CD14-positive monocyte (primary cell): ENCODE data around the gene CAB39L. TPM values are rescaled to one million over a fixed set of nuclear protein-coding genes. Genes with fewer than 3 reads are reported as not detected.
"Not testable (repeated sequence)": the region's sequence is repeated elsewhere in the genome, so short reads cannot be mapped to it uniquely, and the experiment has no call there.

ENCODE experiments used
- DNase-seq, 3 donors: peaks; one replicate each; pipeline ENCODE4 v3.0.0-alpha.2; 2011 to 2022
- H2AFZ ChIP-seq: 2 replicates; pipeline ENCODE4 v1.6.0; 2012; ENCODE audit warnings: mild to moderate bottlenecking, low read depth, low read length, inconsistent platforms; ENCODE audit not compliant: insufficient read depth, poor library complexity, severe bottlenecking
- H3K27ac ChIP-seq, 2 donors: 1 replicate in 1 of 2; 2 replicates in 1 of 2; pipeline ENCODE4 v1.5.1; 2012 to 2013; ENCODE audit warnings: low read length in 2 of 2, control low read depth in 1 of 2, inconsistent platforms in 1 of 2, low read depth in 1 of 2, mild to moderate bottlenecking in 1 of 2
- H3K27me3 ChIP-seq, 2 donors: one replicate each; pipeline versions ENCODE4 v1.6.0 to v1.6.1; 2011 to 2013; ENCODE audit warnings: low read length in 2 of 2; ENCODE audit not compliant: control insufficient read depth in 2 of 2, insufficient read depth in 2 of 2
- H3K36me3 ChIP-seq, 2 donors: replicated peaks in 1 of 2; 1 replicate in 1 of 2; 2 replicates in 1 of 2; pipeline versions ENCODE4 v1.5.1 to v1.6.1; 2012 to 2013; ENCODE audit warnings: low read length in 2 of 2, control low read depth in 1 of 2, inconsistent platforms in 1 of 2, mild to moderate bottlenecking in 1 of 2; ENCODE audit not compliant: insufficient read depth in 2 of 2, control insufficient read depth in 1 of 2
- H3K4me1 ChIP-seq, 2 donors: 1 replicate in 1 of 2; 2 replicates in 1 of 2; pipeline versions ENCODE4 v1.5.1 to v1.6.1; 2012 to 2013; ENCODE audit warnings: low read length in 2 of 2, control low read depth in 1 of 2, inconsistent platforms in 1 of 2, mild to moderate bottlenecking in 1 of 2, moderate library complexity in 1 of 2; ENCODE audit not compliant: insufficient read depth in 2 of 2, control insufficient read depth in 1 of 2
- H3K4me2 ChIP-seq: replicated peaks from 2 replicates; pipeline ENCODE3; 2012; ENCODE audit warnings: low read length, moderate library complexity, mild to moderate bottlenecking; ENCODE audit not compliant: poor library complexity, severe bottlenecking; ENCODE audit errors: extremely low read depth
- H3K4me3 ChIP-seq, 3 experiments: fragments of 200-600 bp in 1 of 3; sonication (generic) in 1 of 3; replicated peaks in 1 of 3; 1 replicate in 2 of 3; 2 replicates in 1 of 3; pipeline ENCODE4 v1.5.1; 2011 to 2013; ENCODE audit warnings: low read length in 3 of 3, mild to moderate bottlenecking in 3 of 3, control low read depth in 2 of 3, low read depth in 2 of 3, inconsistent platforms in 1 of 3, moderate library complexity in 1 of 3
- H3K79me2 ChIP-seq: 2 replicates; pipeline ENCODE4 v1.6.0; 2012; ENCODE audit warnings: mild to moderate bottlenecking, control low read depth, inconsistent platforms, low read length, moderate library complexity; ENCODE audit not compliant: insufficient read depth
- H3K9ac ChIP-seq: 2 replicates; pipeline ENCODE4 v1.6.0; 2017; ENCODE audit warnings: low read length, mild to moderate bottlenecking; ENCODE audit not compliant: insufficient read depth, poor library complexity, severe bottlenecking
- H3K9me3 ChIP-seq, 2 donors: replicated peaks in 1 of 2; 1 replicate in 1 of 2; 2 replicates in 1 of 2; pipeline versions ENCODE4 v1.5.1 to v1.6.1; 2012 to 2013; ENCODE audit warnings: low read length in 2 of 2, control low read depth in 1 of 2; ENCODE audit not compliant: control insufficient read depth in 1 of 2, insufficient read depth in 1 of 2
- H4K20me1 ChIP-seq: 2 replicates; pipeline ENCODE4 v1.6.0; 2012; ENCODE audit warnings: mild to moderate bottlenecking, low read length, control low read depth, moderate library complexity; ENCODE audit not compliant: insufficient read depth
- H3K27ac Mint-ChIP-seq, 7 donors: one replicate each; pipeline ENCODE4 v1.8.0; 2020; ENCODE audit warnings: mild to moderate bottlenecking in 7 of 7, mixed read lengths in 7 of 7, moderate library complexity in 6 of 7, inconsistent platforms in 2 of 7
- H3K27me3 Mint-ChIP-seq, 3 donors: one replicate each; pipeline ENCODE4 v1.8.0; 2021 to 2022; ENCODE audit warnings: low read depth in 3 of 3, mild to moderate bottlenecking in 3 of 3, mixed read lengths in 3 of 3, moderate library complexity in 3 of 3, inconsistent platforms in 1 of 3
- H3K36me3 Mint-ChIP-seq, 2 donors: one replicate each; pipeline ENCODE4 v1.8.0; 2020; ENCODE audit warnings: mixed read lengths in 2 of 2, inconsistent platforms in 1 of 2, mild to moderate bottlenecking in 1 of 2
- H3K4me1 Mint-ChIP-seq: one replicate; pipeline ENCODE4 v1.8.0; 2020; ENCODE audit warnings: mild to moderate bottlenecking, mixed read lengths
- H3K4me3 Mint-ChIP-seq, 2 donors: one replicate each; pipeline ENCODE4 v1.8.0; 2020; ENCODE audit warnings: mild to moderate bottlenecking in 2 of 2, mixed read lengths in 2 of 2, moderate library complexity in 1 of 2
- H3K9me3 Mint-ChIP-seq, 7 donors: one replicate each; pipeline ENCODE4 v1.8.0; 2020 to 2022; ENCODE audit warnings: mixed read lengths in 7 of 7, mild to moderate bottlenecking in 6 of 7, moderate library complexity in 6 of 7, inconsistent platforms in 2 of 7
- WGBS: methylation state at CpG from one replicate; pipeline ENCODE4 v1.1.5; 2013; ENCODE audit warnings: missing lambda C conversion rate; ENCODE audit not compliant: insufficient coverage; 5-methylcytosine and 5-hydroxymethylcytosine counted together
- intact Hi-C, 2 donors: fragments of 100-400 bp; cut with micrococcal nuclease; formaldehyde crosslinking; loops; one replicate each; pipeline versions ENCODE4 v1.15.0 to v1.15.1; 2023
- polyA plus RNA-seq, 3 donors: library from polyadenylated mRNA; depleted of rRNA in 1 of 3; unstranded in 2 of 3; stranded (reverse) in 1 of 3; fragments of 300-500 nt in 2 of 3; fragments of >200 nt in 1 of 3; fragmentation: Illumina TruSeq in 2 of 3; gene quantifications; 1 replicate in 2 of 3; 2 replicates in 1 of 3; pipeline ENCODE4 v1.2.3, GENCODE V29; 2012 to 2021
- TF ChIP-seq, protein P1 (sequence below): fragments of 200-600 bp; IDR thresholded peaks from one replicate; pipeline ENCODE4 v1.8.0; 2022; ENCODE audit warnings: antibody characterized with exemption, mild to moderate bottlenecking

CAB39L gene
- polyA plus RNA-seq, 3 donors, result 1.9 to 5.1 (median 2.7) TPM

DNA sequence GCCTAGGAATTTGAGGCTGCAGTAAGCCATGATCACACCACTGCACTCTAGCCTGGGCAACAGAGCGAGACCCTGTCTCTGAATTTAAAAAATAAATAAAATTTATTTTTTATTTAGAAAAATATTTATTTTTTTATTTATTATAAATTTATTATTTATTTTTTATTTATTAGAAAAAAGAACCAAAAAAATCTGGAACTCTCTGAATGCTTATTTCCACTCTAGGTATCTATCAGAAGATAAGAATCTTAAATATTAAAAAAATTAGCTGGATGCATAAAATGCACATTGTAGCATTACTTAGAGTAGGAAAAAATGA lies 113.4 kb downstream of the CAB39L start:
- no peaks in the 10 kb centered on the region for H3K9me3 Mint-ChIP-seq
- TF ChIP-seq, protein P1, sequence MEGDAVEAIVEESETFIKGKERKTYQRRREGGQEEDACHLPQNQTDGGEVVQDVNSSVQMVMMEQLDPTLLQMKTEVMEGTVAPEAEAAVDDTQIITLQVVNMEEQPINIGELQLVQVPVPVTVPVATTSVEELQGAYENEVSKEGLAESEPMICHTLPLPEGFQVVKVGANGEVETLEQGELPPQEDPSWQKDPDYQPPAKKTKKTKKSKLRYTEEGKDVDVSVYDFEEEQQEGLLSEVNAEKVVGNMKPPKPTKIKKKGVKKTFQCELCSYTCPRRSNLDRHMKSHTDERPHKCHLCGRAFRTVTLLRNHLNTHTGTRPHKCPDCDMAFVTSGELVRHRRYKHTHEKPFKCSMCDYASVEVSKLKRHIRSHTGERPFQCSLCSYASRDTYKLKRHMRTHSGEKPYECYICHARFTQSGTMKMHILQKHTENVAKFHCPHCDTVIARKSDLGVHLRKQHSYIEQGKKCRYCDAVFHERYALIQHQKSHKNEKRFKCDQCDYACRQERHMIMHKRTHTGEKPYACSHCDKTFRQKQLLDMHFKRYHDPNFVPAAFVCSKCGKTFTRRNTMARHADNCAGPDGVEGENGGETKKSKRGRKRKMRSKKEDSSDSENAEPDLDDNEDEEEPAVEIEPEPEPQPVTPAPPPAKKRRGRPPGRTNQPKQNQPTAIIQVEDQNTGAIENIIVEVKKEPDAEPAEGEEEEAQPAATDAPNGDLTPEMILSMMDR, result no peak
- H3K27ac Mint-ChIP-seq, result no peak overlapping the region
- no peaks in the 10 kb centered on the region for H3K36me3 ChIP-seq
- H3K4me1 Mint-ChIP-seq, result no peaks in the 10 kb centered on the region
- H4K20me1 ChIP-seq, result no peaks in the 10 kb centered on the region
- no peak overlapping the region for H2AFZ ChIP-seq
- H3K4me3 Mint-ChIP-seq, result no peak overlapping the region
- no peaks in the 10 kb centered on the region for H3K9me3 ChIP-seq
- H3K36me3 Mint-ChIP-seq, result peaks cover 2 to 3% of the 10 kb centered on the region in 2 donors
- H3K27me3 ChIP-seq, result no peaks in the 10 kb centered on the region
- no CpG with 5 or more reads among the region's 1 CpG for WGBS
- H3K4me1 ChIP-seq, result no peaks in the 10 kb centered on the region
- H3K27me3 Mint-ChIP-seq, result no peaks in the 10 kb centered on the region
- intact Hi-C loops, result no loop called here
- no peak overlapping the region for H3K27ac ChIP-seq
- H3K4me2 ChIP-seq, result no peak overlapping the region
- H3K9ac ChIP-seq, result no peak overlapping the region
- H3K4me3 ChIP-seq, result no peak overlapping the region
- no peaks in the 10 kb centered on the region for H3K79me2 ChIP-seq
- no peak for DNase-seq

GRCh38 chr13:49329831-49330545 lies 113.9 kb downstream of the CAB39L start:
- Histone ChIP-seq H3K9me3 (no peaks in the 10 kb centered on the region), H3K27me3 (no peaks in the 10 kb centered on the region), H2AFZ (no peak overlapping the region), H3K27ac (no peak overlapping the region), H3K79me2 (no peaks in the 10 kb centered on the region), H4K20me1 (no peaks in the 10 kb centered on the region), H3K4me2 (no peak overlapping the region), H3K4me3 (no peak overlapping the region), H3K36me3 (no peaks in the 10 kb centered on the region), H3K9ac (no peak overlapping the region), H3K4me1 (no peaks in the 10 kb centered on the region)
- H3K4me1 Mint-ChIP-seq, result no peaks in the 10 kb centered on the region
- H3K27me3 Mint-ChIP-seq, result no peaks in the 10 kb centered on the region
- TF ChIP-seq, protein P1, result no peak
- DNase-seq, result no peak
- no peak overlapping the region for H3K27ac Mint-ChIP-seq
- intact Hi-C loops, result no loop called here
- H3K36me3 Mint-ChIP-seq, result peaks cover 2 to 3% of the 10 kb centered on the region in 2 donors
- H3K4me3 Mint-ChIP-seq, result no peak overlapping the region
- no peaks in the 10 kb centered on the region for H3K9me3 Mint-ChIP-seq
- 100% methylated on average over 5 of the region's 8 CpGs for WGBS

DNA sequence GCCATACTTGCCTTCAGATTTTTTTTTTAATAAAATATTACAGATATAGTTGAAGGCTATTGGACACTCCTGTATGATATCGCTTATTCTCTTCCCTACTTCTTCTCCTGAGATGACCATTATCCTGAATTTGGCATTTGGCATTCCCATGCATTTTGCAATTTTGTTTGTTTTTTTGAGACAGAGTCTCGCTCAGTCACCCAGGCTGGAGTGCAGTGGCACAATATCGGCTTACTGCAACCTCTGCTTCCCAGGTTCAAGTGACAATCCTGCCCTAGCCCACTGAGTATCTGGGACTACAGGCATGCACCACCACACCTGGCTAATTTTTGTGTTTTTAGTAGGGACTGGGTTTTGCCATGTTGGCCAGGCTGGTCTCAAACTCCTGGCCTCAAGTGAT lies 116.7 kb downstream of the CAB39L start:
- H3K9ac ChIP-seq, H3K27ac Mint-ChIP-seq, H3K79me2 ChIP-seq, H3K27me3 Mint-ChIP-seq, H3K4me1 ChIP-seq, H3K4me3 ChIP-seq, H3K4me1 Mint-ChIP-seq, H2AFZ ChIP-seq, H3K4me3 Mint-ChIP-seq, H3K9me3 Mint-ChIP-seq, H3K36me3 Mint-ChIP-seq, intact Hi-C loops, H3K27ac ChIP-seq, H4K20me1 ChIP-seq, H3K4me2 ChIP-seq, H3K9me3 ChIP-seq, DNase-seq, H3K27me3 ChIP-seq, H3K36me3 ChIP-seq: not testable (repeated sequence)
- WGBS, result 100% methylated on average over 2 of the region's 3 CpGs
